NCI-H2171 (cell line): ENCODE data around the gene EFHD1.
A peak's percentile ranks its signal among the peaks of the same experiment; 100 is the strongest.
"Not testable (repeated sequence)": the region's sequence is repeated elsewhere in the genome, so short reads cannot be mapped to it uniquely, and the experiment has no call there.

Source experiments
- DNase-seq: peaks from one replicate; lab custom pipeline; 2025; lab: John Stamatoyannopoulos, UW

The EFHD1 gene

GRCh38 chr2:232696609-232697058 lies 63.2 kb downstream of the EFHD1 start:
- DNase-seq = no peak

GRCh38 chr2:232697059-232697806 lies 63.8 kb downstream of the EFHD1 start, which contains the start of gene GIGYF2:
Gene GIGYF2, plus strand, starts transcription at chr2:232697331. Its CDS starts 37,867 bp downstream, at chr2:232735198.
- DNase-seq = peak; percentile 81

GRCh38 chr2:232697807-232698110 lies 64.4 kb downstream of the EFHD1 start:
- DNase-seq = no peak

GRCh38 chr2:232698556-232699091 lies 65.2 kb downstream of the EFHD1 start:
- no peak for DNase-seq

- DNase-seq = no peak
These were observed 65.7 kb downstream of the EFHD1 start for GRCh38 chr2:232699110-232699509.

- DNase-seq = no peak
These were observed 66.8 kb downstream of the EFHD1 start for GRCh38 chr2:232700154-232700553.

- no peak for DNase-seq
These were observed 73.7 kb downstream of the EFHD1 start for GRCh38 chr2:232707076-232707475.

- DNase-seq = no peak
These were observed 80.1 kb downstream of the EFHD1 start for GRCh38 chr2:232713505-232713904.

- DNase-seq = no peak
These were observed 81.6 kb downstream of the EFHD1 start for GRCh38 chr2:232714969-232715368.

- DNase-seq = not testable (repeated sequence)
These were observed 86.7 kb downstream of the EFHD1 start for GRCh38 chr2:232720056-232720455.

GRCh38 chr2:232721261-232721660 lies 87.9 kb downstream of the EFHD1 start:
- no peak for DNase-seq

GRCh38 chr2:232721882-232722281 lies 88.5 kb downstream of the EFHD1 start:
- DNase-seq = no peak

- DNase-seq = no peak
These were observed 89.6 kb downstream of the EFHD1 start for GRCh38 chr2:232723027-232723426.

- no peak for DNase-seq
These were observed 95.4 kb downstream of the EFHD1 start for GRCh38 chr2:232728785-232729184.

GRCh38 chr2:232731470-232731869 lies 98.1 kb downstream of the EFHD1 start:
- DNase-seq = no peak
